Measurements from ENCODE around the gene ADCK2.
"Not testable (repeated sequence)": the region's sequence is repeated elsewhere in the genome, so short reads cannot be mapped to it uniquely, and the experiment has no call there.

The ADCK2 gene, protein sequence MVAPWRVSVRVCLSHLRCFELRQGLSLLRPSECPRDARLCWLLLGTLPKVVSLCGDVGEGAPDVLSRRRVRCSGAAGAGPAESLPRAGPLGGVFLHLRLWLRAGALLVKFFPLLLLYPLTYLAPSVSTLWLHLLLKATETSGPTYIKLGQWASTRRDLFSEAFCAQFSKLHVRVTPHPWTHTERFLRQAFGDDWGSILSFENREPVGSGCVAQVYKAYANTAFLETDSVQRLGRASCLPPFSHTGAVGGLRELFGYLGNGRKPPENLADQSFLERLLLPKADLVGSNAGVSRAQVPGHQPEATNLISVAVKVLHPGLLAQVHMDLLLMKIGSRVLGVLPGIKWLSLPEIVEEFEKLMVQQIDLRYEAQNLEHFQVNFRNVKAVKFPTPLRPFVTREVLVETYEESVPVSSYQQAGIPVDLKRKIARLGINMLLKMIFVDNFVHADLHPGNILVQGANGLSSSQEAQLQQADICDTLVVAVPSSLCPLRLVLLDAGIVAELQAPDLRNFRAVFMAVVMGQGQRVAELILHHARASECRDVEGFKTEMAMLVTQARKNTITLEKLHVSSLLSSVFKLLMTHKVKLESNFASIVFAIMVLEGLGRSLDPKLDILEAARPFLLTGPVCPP

GRCh38 chr7:140672382-140673062, at the start of gene ADCK2:
Gene ADCK2 (plus strand): TSS chr7:140672945. CDS start chr7:140673331, 386 bp downstream.
- DNase-seq = peak; percentile 42

DNA sequence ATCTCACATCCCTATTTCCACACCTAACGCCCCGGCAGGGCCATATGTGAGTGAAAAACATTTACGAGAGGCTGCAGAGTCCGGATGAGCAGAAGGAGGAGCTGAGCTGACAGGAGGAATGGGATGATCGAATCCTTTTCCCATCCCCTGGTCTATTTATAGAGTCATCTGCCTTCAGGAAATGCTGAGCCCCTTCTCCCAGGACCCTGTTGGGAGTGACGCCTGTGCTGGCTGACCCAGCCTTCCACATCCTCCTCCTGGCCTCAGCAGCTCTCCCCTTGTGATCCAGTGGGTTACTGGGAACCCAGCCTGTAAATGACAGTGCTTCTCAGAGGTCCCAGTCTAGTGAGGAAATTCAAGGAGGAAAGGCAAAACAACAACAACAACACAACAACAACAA, 48.8 kb upstream of the ADCK2 start:
- no peak for DNase-seq

DNA sequence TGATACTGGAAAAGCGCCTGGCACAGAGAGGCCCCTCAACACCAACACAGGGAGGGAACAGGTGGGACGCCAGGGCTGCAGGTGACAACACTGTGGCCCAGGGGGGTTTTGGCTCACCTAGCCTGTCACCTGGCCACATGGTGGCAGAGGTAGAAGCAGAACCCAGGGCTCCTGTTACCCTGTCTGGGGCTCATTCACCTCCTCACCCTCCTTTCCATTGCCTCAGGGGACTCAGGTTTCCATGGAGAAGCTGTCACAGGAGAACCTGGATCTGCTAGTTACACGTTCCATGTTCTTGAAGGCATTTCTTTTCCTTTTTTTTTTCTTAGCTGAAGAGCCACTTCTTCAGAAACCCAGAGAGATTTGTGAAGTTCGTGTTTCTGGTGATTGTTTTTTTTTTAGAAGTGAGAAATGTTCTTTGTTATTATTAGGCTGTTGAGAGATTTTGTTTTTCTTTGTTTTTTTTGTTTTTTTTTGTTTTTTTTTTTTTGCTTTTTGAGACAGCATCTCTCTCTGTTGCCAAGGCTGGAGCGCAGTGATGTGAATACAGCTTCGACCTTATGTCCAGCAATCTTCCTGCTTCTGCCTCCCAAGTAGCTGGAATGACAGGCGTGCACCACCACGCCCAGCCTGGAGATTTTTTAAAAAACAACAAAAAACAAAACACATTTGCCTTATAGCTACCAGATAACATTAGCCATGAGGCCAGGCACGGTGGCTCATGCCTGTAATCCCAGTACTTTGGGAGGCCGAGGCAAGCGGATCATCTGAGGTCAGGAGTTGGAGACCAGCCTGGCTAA, 48.2 kb upstream of the ADCK2 start:
- DNase-seq = no peak

DNA sequence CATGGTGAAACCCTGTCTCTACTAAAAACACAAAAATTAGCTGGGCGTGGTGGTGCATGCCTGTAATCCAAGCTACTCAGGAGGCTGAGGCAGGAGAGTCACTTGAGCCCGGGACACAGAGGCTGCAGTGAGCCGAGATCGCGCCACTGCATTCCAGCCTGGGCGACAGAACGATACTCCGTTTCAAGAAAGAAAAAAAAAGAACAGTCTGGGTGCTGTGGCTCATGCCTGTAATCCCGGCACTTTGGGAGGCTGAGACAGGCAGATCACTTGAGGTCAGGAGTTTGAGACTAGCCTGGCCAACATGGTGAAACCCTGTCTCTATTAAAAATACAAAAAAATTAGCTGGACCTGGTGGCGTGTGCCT, 47.6 kb upstream of the ADCK2 start:
- not testable (repeated sequence) for DNase-seq

- peak; percentile 66 for DNase-seq
Observed at GRCh38 chr7:140625908-140626868, 46.6 kb upstream of the ADCK2 start.

DNA sequence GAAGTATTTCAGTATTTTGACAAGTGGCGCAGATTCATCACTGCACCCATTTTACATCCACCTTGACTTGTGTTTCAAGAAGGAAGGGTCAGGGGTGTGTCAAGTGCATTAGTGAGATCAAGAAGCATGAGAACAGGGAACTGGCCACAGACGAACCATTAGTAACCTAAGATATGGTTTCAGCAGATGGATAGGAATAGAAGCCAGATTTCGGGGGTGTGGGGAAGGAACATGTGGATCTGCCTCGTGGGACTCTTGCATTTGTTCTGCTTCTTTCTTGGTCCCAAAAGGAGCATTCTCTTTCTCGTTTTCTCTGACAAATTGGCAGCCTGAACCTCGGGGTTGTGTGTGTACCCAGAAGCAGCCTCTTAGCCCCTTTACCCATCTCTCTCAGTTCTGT, 41.7 kb upstream of the ADCK2 start:
- DNase-seq = no peak

DNA sequence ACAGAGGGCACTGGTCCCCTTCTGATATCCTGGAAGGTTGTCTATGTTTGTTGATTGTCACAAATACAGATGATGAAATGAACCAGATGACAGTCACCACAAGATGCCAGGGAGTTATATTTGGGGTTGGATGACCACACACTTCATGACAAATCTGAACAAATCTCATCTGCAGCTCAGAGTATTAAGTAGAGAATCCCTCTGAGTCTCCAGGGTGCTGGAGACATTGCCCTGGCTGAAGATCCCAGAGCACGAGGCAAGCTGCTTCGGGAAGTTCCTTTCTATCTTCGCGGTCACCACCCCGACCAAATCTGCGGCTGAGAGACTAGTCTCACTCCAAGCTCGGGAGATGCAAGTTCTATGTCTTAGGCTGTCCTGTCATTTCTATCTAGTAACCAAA, 41.1 kb upstream of the ADCK2 start:
- no peak for DNase-seq

DNA sequence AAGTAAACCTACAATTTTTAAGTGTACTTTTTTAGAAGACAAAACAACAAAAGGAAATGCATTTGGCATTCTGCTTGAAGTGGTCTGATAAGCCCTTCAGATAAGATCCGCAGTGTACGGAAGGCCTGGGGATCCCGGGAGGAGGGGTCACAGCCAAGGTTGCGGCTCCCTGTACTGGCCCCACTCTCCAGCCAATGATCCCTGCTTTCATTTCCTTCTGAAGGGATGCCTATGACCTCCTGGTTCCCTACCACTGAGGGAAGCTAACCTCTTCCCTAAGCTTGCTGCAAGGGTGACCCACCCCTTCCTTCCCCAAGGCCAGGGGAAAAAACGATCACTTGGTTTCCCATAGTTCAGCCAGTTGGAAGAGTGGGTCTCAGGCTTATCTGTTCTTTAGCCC, 37.4 kb upstream of the ADCK2 start:
- DNase-seq = no peak

DNA sequence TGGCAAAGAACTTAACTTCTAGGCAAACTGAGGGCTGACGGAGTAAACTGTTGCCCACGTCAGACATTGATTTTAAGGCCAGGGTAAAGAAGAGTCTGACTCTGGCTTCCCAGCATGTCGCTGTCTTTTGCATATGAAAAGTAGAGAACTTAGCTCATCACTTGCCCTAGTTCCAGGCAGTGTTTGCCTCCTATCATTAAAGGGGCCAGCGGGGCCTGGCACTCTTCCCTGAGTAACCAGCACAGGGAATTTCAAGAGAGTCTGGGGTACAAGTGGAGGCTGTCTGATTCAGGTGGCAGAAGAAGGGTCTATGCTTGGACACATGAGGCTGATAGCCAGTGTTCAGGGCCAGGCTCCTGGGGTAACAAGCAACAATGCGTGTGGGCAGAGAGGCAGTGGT, 36.9 kb upstream of the ADCK2 start:
- no peak for DNase-seq

DNA sequence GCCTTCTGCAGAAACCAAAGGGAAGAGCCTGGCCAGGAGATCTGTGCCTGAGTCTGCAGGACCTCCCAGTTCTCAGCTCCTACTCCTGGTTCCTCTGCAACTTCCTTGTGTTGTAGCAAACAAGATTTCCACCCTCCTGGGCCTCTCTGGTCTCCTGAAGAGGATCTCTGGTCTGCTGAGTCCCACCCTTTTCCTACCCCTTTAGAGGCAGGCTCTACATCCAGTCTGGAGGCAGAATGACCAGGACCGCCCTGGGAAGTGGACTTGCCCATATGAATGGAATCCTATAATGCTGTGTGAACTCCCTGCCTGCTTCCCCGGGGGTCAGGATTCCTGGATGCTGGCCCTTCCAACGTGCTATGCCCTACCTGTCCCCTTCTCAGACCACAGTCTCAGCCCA, 35.3 kb upstream of the ADCK2 start:
- no peak for DNase-seq

- no peak for DNase-seq
Observed at GRCh38 chr7:140638173-140638791, 34.5 kb upstream of the ADCK2 start.

GRCh38 chr7:140639366-140640053, 33.2 kb upstream of the ADCK2 start:
- no peak for DNase-seq

GRCh38 chr7:140640060-140640637, 32.6 kb upstream of the ADCK2 start:
- no peak for DNase-seq

DNA sequence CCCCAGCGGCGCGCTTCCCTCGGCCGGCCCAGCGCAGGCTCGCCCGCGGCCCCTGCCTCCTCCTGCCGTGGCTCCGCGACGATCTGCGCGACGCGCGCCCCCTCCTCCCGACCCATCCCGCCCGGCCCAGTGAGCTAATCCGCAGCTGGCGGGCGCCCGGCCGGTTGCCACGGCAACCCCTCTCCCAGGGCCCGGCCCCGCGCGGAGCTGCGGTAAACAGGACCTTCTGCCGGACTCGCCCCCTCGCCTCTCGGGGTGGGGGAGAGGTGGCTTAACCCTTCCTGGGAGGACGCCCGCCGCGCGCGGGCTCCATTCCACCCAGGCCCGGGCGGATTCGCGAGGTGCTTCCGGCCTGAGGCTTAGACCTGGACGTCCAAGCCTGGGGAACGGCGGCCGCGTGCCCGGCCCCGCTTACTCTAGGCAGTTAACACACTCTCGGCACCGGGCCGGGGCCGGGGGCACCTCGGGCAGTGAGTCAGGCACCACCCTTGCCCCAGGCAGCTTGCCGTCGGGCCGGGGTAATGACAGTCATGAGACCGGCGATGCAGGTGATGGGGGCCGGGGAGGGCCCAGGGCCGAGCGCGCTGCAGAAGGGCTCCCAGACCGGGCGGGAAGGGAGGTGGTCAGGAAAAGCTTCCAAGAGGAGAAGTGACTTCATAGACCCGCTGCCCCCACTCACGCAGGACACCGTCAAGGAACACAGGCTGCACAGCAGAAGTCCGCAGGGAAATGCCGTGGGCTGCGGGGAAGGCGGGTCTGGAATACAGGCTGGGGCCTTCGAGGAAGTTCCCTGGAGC, 31.8 kb upstream of the ADCK2 start, which contains the start of gene DENND2A:
Gene DENND2A, minus strand, starts transcription at position 87 of the 797 bp plus-strand sequence. CDS start 38,416 bp downstream, outside the sequence.
- peak; percentile 72 for DNase-seq

GRCh38 chr7:140641524-140642195, 31.1 kb upstream of the ADCK2 start:
- DNase-seq = no peak

- DNase-seq = no peak
Observed at GRCh38 chr7:140643416-140643815, 29.3 kb upstream of the ADCK2 start.

DNA sequence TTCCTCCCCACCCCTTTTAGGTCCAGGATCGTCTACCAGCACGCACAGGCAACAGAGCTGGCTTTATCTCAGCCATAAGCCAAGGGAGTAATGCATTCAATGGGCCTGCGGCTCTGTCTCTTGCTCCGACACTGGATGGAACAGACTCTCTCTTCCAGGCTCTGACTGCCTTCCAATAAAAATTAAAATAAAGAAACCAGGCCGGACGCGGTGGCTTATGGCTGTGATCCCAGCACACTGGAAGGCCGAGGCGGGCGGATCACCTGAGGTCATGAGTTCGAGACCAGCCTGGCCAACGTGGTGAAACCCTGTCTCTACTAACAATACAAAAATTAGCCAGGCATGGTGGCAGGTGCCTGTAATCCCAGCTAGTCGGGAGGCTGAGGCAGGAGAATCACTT, 28.0 kb upstream of the ADCK2 start:
- not testable (repeated sequence) for DNase-seq

- DNase-seq = no peak
Observed at GRCh38 chr7:140645166-140645900, 27.4 kb upstream of the ADCK2 start.
